CD4-positive, alpha-beta T cell treated with Interleukin-2 at 100 ng/mL for 4 hours (primary cell): ENCODE measurements around the gene FOXL3.
"Not testable (repeated sequence)": the region's sequence is repeated elsewhere in the genome, so short reads cannot be mapped to it uniquely, and the experiment has no call there.

ENCODE experiments used
- DNase-seq: peaks from one replicate; pipeline ENCODE4 v3.0.0-alpha.2; 2020; ENCODE audit warnings: low spot score

Gene FOXL3

GRCh38 chr7:289209-289755 lies 688 bp upstream of the FOXL3 start:
- no peak for DNase-seq

- no peak for DNase-seq
These were observed 793 bp downstream of the FOXL3 start for GRCh38 chr7:290554-291372.

GRCh38 chr7:291373-292092 lies 1.6 kb downstream of the FOXL3 start:
- DNase-seq: no peak

- no peak for DNase-seq
These were observed 2.3 kb downstream of the FOXL3 start for GRCh38 chr7:292226-292625.

GRCh38 chr7:292826-293225 lies 2.9 kb downstream of the FOXL3 start:
- DNase-seq: no peak

GRCh38 chr7:293681-294439 lies 3.9 kb downstream of the FOXL3 start:
- DNase-seq: no peak

- no peak for DNase-seq
These were observed 4.6 kb downstream of the FOXL3 start for GRCh38 chr7:294440-295154.

GRCh38 chr7:295155-296154 lies 5.5 kb downstream of the FOXL3 start:
- no peak for DNase-seq

- DNase-seq: no peak
These were observed 6.5 kb downstream of the FOXL3 start for GRCh38 chr7:296373-296945.

GRCh38 chr7:297141-297540 lies 7.2 kb downstream of the FOXL3 start:
- DNase-seq: not testable (repeated sequence)

- no peak for DNase-seq
These were observed 7.8 kb downstream of the FOXL3 start for GRCh38 chr7:297611-298374.

GRCh38 chr7:298375-298702 lies 8.4 kb downstream of the FOXL3 start:
- no peak for DNase-seq

- DNase-seq: no peak
These were observed 8.8 kb downstream of the FOXL3 start for GRCh38 chr7:298743-299142.

GRCh38 chr7:299169-299568 lies 9.2 kb downstream of the FOXL3 start:
- DNase-seq: no peak

GRCh38 chr7:299628-300027 lies 9.7 kb downstream of the FOXL3 start:
- no peak for DNase-seq

- no peak for DNase-seq
These were observed 10.1 kb downstream of the FOXL3 start for GRCh38 chr7:300048-300447.

GRCh38 chr7:300546-301290 lies 10.7 kb downstream of the FOXL3 start:
- no peak for DNase-seq

GRCh38 chr7:301291-302053 lies 11.5 kb downstream of the FOXL3 start:
- no peak for DNase-seq
